ENCODE results near the gene PRKG1. TPM values are rescaled to one million over a fixed set of nuclear protein-coding genes. Genes with fewer than 3 reads are reported as not detected.

PRKG1 gene
- total and polyA plus RNA-seq, 2 experiments from 2014 or later, result 10.7 to 21.8 TPM

- TF ChIP-seq EZH2phosphoT487 (IDR thresholded peaks at IDR 0.05; ENCODE audit: insufficient read depth, low read depth), result no peak
- no peak for TF ChIP-seq EZH2 (IDR thresholded peaks at IDR 0.05; ENCODE audit: insufficient read depth, poor library complexity, severe bottlenecking)
- no peak overlapping the region for H3K27ac ChIP-seq
- H3K9me2 ChIP-seq (ENCODE audit: insufficient read depth), result no peaks in the 10 kb centered on the region
- DNase-seq, result no peak
- no peaks in the 10 kb centered on the region for H3K9me3 ChIP-seq (ENCODE audit: low read depth)
- peaks cover 5% of the 10 kb centered on the region; the same call in 1 of the 2 replicates for H3K4me1 ChIP-seq (ENCODE audit: insufficient read depth)
- no peak overlapping the region for H3K4me3 ChIP-seq
- H2AFZ ChIP-seq, result no peak overlapping the region
- in situ Hi-C loops (cut with MboI), result no loop called here
- no peaks in the 10 kb centered on the region for H4K20me1 ChIP-seq (ENCODE audit: insufficient read depth)
- no peak overlapping the region for H3K4me2 ChIP-seq (ENCODE audit: unreplicated experiment)
- H3K36me3 ChIP-seq (ENCODE audit: low read depth), result no peaks in the 10 kb centered on the region
- 0% methylated on average over 1 of the region's 1 CpG for WGBS, 2 experiments (ENCODE audit: low coverage in 1 of 2, low lambda C conversion rate in 2 of 2, missing lambda C conversion rate in 2 of 2)
- no peaks in the 10 kb centered on the region for H3F3A ChIP-seq (ENCODE audit: insufficient read depth)
- H3K27me3 ChIP-seq (replicated peaks; ENCODE audit: insufficient read depth), result no peaks in the 10 kb centered on the region
- no peaks in the 10 kb centered on the region for H3K79me2 ChIP-seq (ENCODE audit: insufficient read depth)
- H3K9ac ChIP-seq, result no peak overlapping the region
These were observed 397.9 kb downstream of the PRKG1 start for GRCh38 chr10:51472154-51472553.

GRCh38 chr10:51479711-51480110, 405.4 kb downstream of the PRKG1 start:
- H3K4me2 ChIP-seq (ENCODE audit: unreplicated experiment), result no peak overlapping the region
- H3K9me2 ChIP-seq (ENCODE audit: insufficient read depth), result no peaks in the 10 kb centered on the region
- H3K4me1 ChIP-seq (ENCODE audit: insufficient read depth), result no peaks in the 10 kb centered on the region
- no peaks in the 10 kb centered on the region for H3K79me2 ChIP-seq (ENCODE audit: insufficient read depth)
- TF ChIP-seq EZH2phosphoT487 (IDR thresholded peaks at IDR 0.05; ENCODE audit: insufficient read depth, low read depth) (no peak), EZH2 (IDR thresholded peaks at IDR 0.05; ENCODE audit: insufficient read depth, poor library complexity, severe bottlenecking) (no peak)
- no peaks in the 10 kb centered on the region for H3K9me3 ChIP-seq (ENCODE audit: low read depth)
- no peaks in the 10 kb centered on the region for H3F3A ChIP-seq (ENCODE audit: insufficient read depth)
- H3K4me3 ChIP-seq, result no peak overlapping the region
- no peak overlapping the region for H2AFZ ChIP-seq
- no peaks in the 10 kb centered on the region for H3K36me3 ChIP-seq (ENCODE audit: low read depth)
- 82 to 83% methylated on average over 3 of the region's 3 CpGs for WGBS, 2 experiments (ENCODE audit: low coverage in 1 of 2, low lambda C conversion rate in 2 of 2, missing lambda C conversion rate in 2 of 2)
- H3K27ac ChIP-seq, result no peak overlapping the region
- no peaks in the 10 kb centered on the region for H4K20me1 ChIP-seq (ENCODE audit: insufficient read depth)
- no peaks in the 10 kb centered on the region for H3K27me3 ChIP-seq (replicated peaks; ENCODE audit: insufficient read depth)
- in situ Hi-C loops (cut with MboI), result no loop called here
- H3K9ac ChIP-seq, result no peak overlapping the region
- no peak for DNase-seq

- TF ChIP-seq EZH2 (IDR thresholded peaks at IDR 0.05; ENCODE audit: insufficient read depth, poor library complexity, severe bottlenecking), result no peak
- no peak for TF ChIP-seq EZH2phosphoT487 (IDR thresholded peaks at IDR 0.05; ENCODE audit: insufficient read depth, low read depth)
- Histone ChIP-seq H3K4me2 (ENCODE audit: unreplicated experiment) (no peak overlapping the region), H3K9me3 (ENCODE audit: low read depth) (no peaks in the 10 kb centered on the region), H3K36me3 (ENCODE audit: low read depth) (no peaks in the 10 kb centered on the region), H3K27me3 (replicated peaks; ENCODE audit: insufficient read depth) (no peaks in the 10 kb centered on the region), H3K4me3 (no peak overlapping the region), H3K27ac (no peak overlapping the region), H3F3A (ENCODE audit: insufficient read depth) (no peaks in the 10 kb centered on the region), H3K4me1 (ENCODE audit: insufficient read depth) (no peaks in the 10 kb centered on the region), H2AFZ (no peak overlapping the region), H3K79me2 (ENCODE audit: insufficient read depth) (no peaks in the 10 kb centered on the region), H3K9ac (no peak overlapping the region), H3K9me2 (ENCODE audit: insufficient read depth) (no peaks in the 10 kb centered on the region), H4K20me1 (ENCODE audit: insufficient read depth) (no peaks in the 10 kb centered on the region)
- DNase-seq, result no peak
- 97 to 98% methylated on average over 5 of the region's 5 CpGs for WGBS, 2 experiments (ENCODE audit: low coverage in 1 of 2, low lambda C conversion rate in 2 of 2, missing lambda C conversion rate in 2 of 2)
- in situ Hi-C loops (cut with MboI), result no loop called here
These were observed 411.4 kb downstream of the PRKG1 start for GRCh38 chr10:51485668-51486067.

- H3K4me2 ChIP-seq (ENCODE audit: unreplicated experiment), result no peak overlapping the region
- H3K27ac ChIP-seq, result no peak overlapping the region
- no peaks in the 10 kb centered on the region for H3K9me2 ChIP-seq (ENCODE audit: insufficient read depth)
- no peak overlapping the region for H3K9ac ChIP-seq
- no peak overlapping the region for H3K4me3 ChIP-seq
- no peaks in the 10 kb centered on the region for H3K9me3 ChIP-seq (ENCODE audit: low read depth)
- H3K79me2 ChIP-seq (ENCODE audit: insufficient read depth), result no peaks in the 10 kb centered on the region
- no peaks in the 10 kb centered on the region for H4K20me1 ChIP-seq (ENCODE audit: insufficient read depth)
- WGBS, 2 experiments (ENCODE audit: low coverage in 1 of 2, low lambda C conversion rate in 2 of 2, missing lambda C conversion rate in 2 of 2), result 92 to 96% methylated on average over 5 of the region's 5 CpGs
- no peaks in the 10 kb centered on the region for H3F3A ChIP-seq (ENCODE audit: insufficient read depth)
- no peaks in the 10 kb centered on the region for H3K36me3 ChIP-seq (ENCODE audit: low read depth)
- no peak for TF ChIP-seq EZH2 (IDR thresholded peaks at IDR 0.05; ENCODE audit: insufficient read depth, poor library complexity, severe bottlenecking)
- no peaks in the 10 kb centered on the region for H3K27me3 ChIP-seq (replicated peaks; ENCODE audit: insufficient read depth)
- DNase-seq, result no peak
- no peaks in the 10 kb centered on the region for H3K4me1 ChIP-seq (ENCODE audit: insufficient read depth)
- in situ Hi-C loops (cut with MboI), result no loop called here
- no peak overlapping the region for H2AFZ ChIP-seq
These were observed 413.3 kb downstream of the PRKG1 start for GRCh38 chr10:51487576-51487975.

- H3F3A ChIP-seq (ENCODE audit: insufficient read depth), result no peaks in the 10 kb centered on the region
- H3K9me2 ChIP-seq (ENCODE audit: insufficient read depth), result no peaks in the 10 kb centered on the region
- 90 to 91% methylated on average over 5 of the region's 5 CpGs for WGBS, 2 experiments (ENCODE audit: low coverage in 1 of 2, low lambda C conversion rate in 2 of 2, missing lambda C conversion rate in 2 of 2)
- H3K4me3 ChIP-seq, result no peak overlapping the region
- H4K20me1 ChIP-seq (ENCODE audit: insufficient read depth), result no peaks in the 10 kb centered on the region
- H3K9me3 ChIP-seq (ENCODE audit: low read depth), result no peaks in the 10 kb centered on the region
- H3K4me2 ChIP-seq (ENCODE audit: unreplicated experiment), result no peak overlapping the region
- H3K9ac ChIP-seq, result no peak overlapping the region
- H3K79me2 ChIP-seq (ENCODE audit: insufficient read depth), result no peaks in the 10 kb centered on the region
- H3K4me1 ChIP-seq (ENCODE audit: insufficient read depth), result no peaks in the 10 kb centered on the region
- TF ChIP-seq EZH2phosphoT487 (IDR thresholded peaks at IDR 0.05; ENCODE audit: insufficient read depth, low read depth), result no peak
- TF ChIP-seq EZH2 (IDR thresholded peaks at IDR 0.05; ENCODE audit: insufficient read depth, poor library complexity, severe bottlenecking), result no peak
- H3K27me3 ChIP-seq (replicated peaks; ENCODE audit: insufficient read depth), result no peaks in the 10 kb centered on the region
- in situ Hi-C loops (cut with MboI), result no loop called here
- no peak overlapping the region for H3K27ac ChIP-seq
- H2AFZ ChIP-seq, result no peak overlapping the region
- no peak for DNase-seq
- no peaks in the 10 kb centered on the region for H3K36me3 ChIP-seq (ENCODE audit: low read depth)
These were observed 414.6 kb downstream of the PRKG1 start for GRCh38 chr10:51488766-51489408.

Data from GM23248 (cell line).